ENCODE results near the gene PDE4A. TPM values are rescaled to one million over a fixed set of nuclear protein-coding genes. Genes with fewer than 3 reads are reported as not detected.
"Not testable (repeated sequence)": the region's sequence is repeated elsewhere in the genome, so short reads cannot be mapped to it uniquely, and the experiment has no call there.

PDE4A gene
- total RNA-seq, 2 experiments from 2014 or later, result 3.9 to 4.3 TPM

- H3K27ac Mint-ChIP-seq, result no peak overlapping the region
- POLR2A ChIA-PET, result interaction anchor here (0.5 kb wide), 1 partner anchor 190 kb away, joined by 3 read pairs; no protein-coding TSS in a partner anchor
- ATAC-seq (no peak), DNase-seq (no peak)
- H3K9me3 Mint-ChIP-seq (ENCODE audit: low read depth), result no peaks in the 10 kb centered on the region
- H3K27me3 Mint-ChIP-seq, result peaks cover 5% of the 10 kb centered on the region
- CTCF ChIA-PET, result interaction anchor here (0.6 to 1.2 kb wide), 2 partner anchors 130 to 1956 kb away, joined by 3 read pairs; no protein-coding TSS in a partner anchor
- H3K4me1 Mint-ChIP-seq, result no peaks in the 10 kb centered on the region
- intact Hi-C loops (cut with DNase I, micrococcal nuclease), result no loop called here
- H3K36me3 Mint-ChIP-seq (ENCODE audit: low read depth), result no peaks in the 10 kb centered on the region
- no peak overlapping the region for H3K4me3 Mint-ChIP-seq
These were observed 30.0 kb downstream of the PDE4A start for GRCh38 chr19:10450191-10450852.

- Mint-ChIP-seq H3K4me3 (no peak overlapping the region), H3K4me1 (no peaks in the 10 kb centered on the region), H3K9me3 (ENCODE audit: low read depth) (no peaks in the 10 kb centered on the region), H3K27ac (no peak overlapping the region), H3K27me3 (peaks cover 5% of the 10 kb centered on the region), H3K36me3 (ENCODE audit: low read depth) (no peaks in the 10 kb centered on the region)
- DNase-seq (peak; percentile 40), ATAC-seq (peak; percentile 58)
- ChIA-PET POLR2A (no interaction called here), CTCF (interaction anchor here (0.6 to 1.2 kb wide), 2 partner anchors 130 to 1957 kb away, joined by 3 read pairs; no protein-coding TSS in a partner anchor)
- intact Hi-C loops (cut with DNase I, micrococcal nuclease), result no loop called here
These were observed 30.7 kb downstream of the PDE4A start for GRCh38 chr19:10450853-10451609.

- DNase-seq, result no peak
- no peak for ATAC-seq
- no peaks in the 10 kb centered on the region for H3K4me1 Mint-ChIP-seq
- ChIA-PET POLR2A (no interaction called here), CTCF (no interaction called here)
- H3K36me3 Mint-ChIP-seq (ENCODE audit: low read depth), result no peaks in the 10 kb centered on the region
- H3K4me3 Mint-ChIP-seq, result no peak overlapping the region
- no peaks in the 10 kb centered on the region for H3K9me3 Mint-ChIP-seq (ENCODE audit: low read depth)
- H3K27ac Mint-ChIP-seq, result no peak overlapping the region
- intact Hi-C loops (cut with DNase I, micrococcal nuclease), result no loop called here
- H3K27me3 Mint-ChIP-seq, result peaks cover 5% of the 10 kb centered on the region
These were observed 32.6 kb downstream of the PDE4A start for GRCh38 chr19:10452726-10453618.

GRCh38 chr19:10453852-10454251, 33.5 kb downstream of the PDE4A start:
- H3K4me1 Mint-ChIP-seq, result no peaks in the 10 kb centered on the region
- H3K27ac Mint-ChIP-seq, result no peak overlapping the region
- ATAC-seq, result no peak
- no peaks in the 10 kb centered on the region for H3K9me3 Mint-ChIP-seq (ENCODE audit: low read depth)
- no peak overlapping the region for H3K4me3 Mint-ChIP-seq
- no peaks in the 10 kb centered on the region for H3K36me3 Mint-ChIP-seq (ENCODE audit: low read depth)
- ChIA-PET CTCF (interaction anchor here (0.6 to 0.7 kb wide), 4 partner anchors 13 to 927 kb away, joined by 3 read pairs; no protein-coding TSS in a partner anchor), POLR2A (no interaction called here)
- intact Hi-C loops (cut with DNase I, micrococcal nuclease), result no loop called here
- no peak for DNase-seq
- H3K27me3 Mint-ChIP-seq, result peaks cover 5% of the 10 kb centered on the region

GRCh38 chr19:10454267-10454666, 33.9 kb downstream of the PDE4A start:
- ATAC-seq (no peak), DNase-seq (no peak)
- no peaks in the 10 kb centered on the region for H3K36me3 Mint-ChIP-seq (ENCODE audit: low read depth)
- POLR2A ChIA-PET, result interaction anchor here (0.6 kb wide), 1 partner anchor 9 kb away, joined by 3 read pairs; no protein-coding TSS in a partner anchor
- no peak overlapping the region for H3K4me3 Mint-ChIP-seq
- peaks cover 5% of the 10 kb centered on the region for H3K27me3 Mint-ChIP-seq
- no peaks in the 10 kb centered on the region for H3K9me3 Mint-ChIP-seq (ENCODE audit: low read depth)
- CTCF ChIA-PET, result interaction anchor here (0.6 to 0.7 kb wide), 4 partner anchors 12 to 926 kb away, joined by 3 read pairs; no protein-coding TSS in a partner anchor
- intact Hi-C loops (cut with DNase I, micrococcal nuclease), result no loop called here
- H3K4me1 Mint-ChIP-seq, result no peaks in the 10 kb centered on the region
- no peak overlapping the region for H3K27ac Mint-ChIP-seq

- H3K27me3 Mint-ChIP-seq; H3K9me3 Mint-ChIP-seq (ENCODE audit: low read depth); DNase-seq; ATAC-seq; H3K27ac Mint-ChIP-seq; H3K4me1 Mint-ChIP-seq; H3K36me3 Mint-ChIP-seq (ENCODE audit: low read depth); intact Hi-C loops (cut with DNase I, micrococcal nuclease); H3K4me3 Mint-ChIP-seq: not testable (repeated sequence)
- CTCF ChIA-PET, result interaction anchor here (0.7 kb wide), 1 partner anchor 16 kb away, joined by 4 read pairs; no protein-coding TSS in a partner anchor
- POLR2A ChIA-PET, result interaction anchor here (0.6 to 0.7 kb wide), 2 partner anchors 53 to 98 kb away, joined by 3 read pairs; no protein-coding TSS in a partner anchor
These were observed 38.4 kb downstream of the PDE4A start for GRCh38 chr19:10458733-10459132.

- no peak for ATAC-seq
- POLR2A ChIA-PET, result no interaction called here
- no peak overlapping the region for H3K4me3 Mint-ChIP-seq
- DNase-seq, result no peak
- no peak overlapping the region for H3K27ac Mint-ChIP-seq
- no peaks in the 10 kb centered on the region for H3K36me3 Mint-ChIP-seq (ENCODE audit: low read depth)
- peaks cover 3% of the 10 kb centered on the region for H3K27me3 Mint-ChIP-seq
- CTCF ChIA-PET, result interaction anchor here (1.1 to 1.5 kb wide), 4 partner anchors 12 to 191 kb away, joined by 3 to 6 read pairs (median 4); no protein-coding TSS in a partner anchor
- intact Hi-C loops (cut with DNase I, micrococcal nuclease), result loop anchor here in 1 of 2 experiments (1.0 kb wide), 8 partner anchors 19 to 410 kb away; partner anchors contain the start of genes ATG4D, CDC37 and RAVER1
- no peaks in the 10 kb centered on the region for H3K9me3 Mint-ChIP-seq (ENCODE audit: low read depth)
- peaks cover 9% of the 10 kb centered on the region for H3K4me1 Mint-ChIP-seq
These were observed 40.3 kb downstream of the PDE4A start for GRCh38 chr19:10460714-10461046.

- CTCF ChIA-PET, result interaction anchor here (0.6 to 1.5 kb wide), 6 partner anchors 11 to 192 kb away, joined by 3 to 6 read pairs (median 3); no protein-coding TSS in a partner anchor
- Mint-ChIP-seq H3K27ac (no peak overlapping the region), H3K4me1 (peaks cover 9% of the 10 kb centered on the region), H3K9me3 (ENCODE audit: low read depth) (no peaks in the 10 kb centered on the region), H3K4me3 (peak overlapping the region; percentile 43), H3K27me3 (peaks cover 3% of the 10 kb centered on the region), H3K36me3 (ENCODE audit: low read depth) (no peaks in the 10 kb centered on the region)
- DNase-seq, result peak; percentile 98
- POLR2A ChIA-PET, result no interaction called here
- ATAC-seq, result peak; percentile 98
- intact Hi-C loops (cut with DNase I, micrococcal nuclease), result loop anchor here in 1 of 2 experiments (1.0 kb wide), 8 partner anchors 18 to 409 kb away; partner anchors contain the start of genes ATG4D, CDC37 and RAVER1
These were observed 41.0 kb downstream of the PDE4A start for GRCh38 chr19:10461047-10461949.

- H3K36me3 Mint-ChIP-seq (ENCODE audit: low read depth); H3K27ac Mint-ChIP-seq; intact Hi-C loops (cut with DNase I, micrococcal nuclease): not testable (repeated sequence)
These were observed 41.7 kb downstream of the PDE4A start for GRCh38 chr19:10462042-10462441.

GRCh38 chr19:10462557-10462956, 42.2 kb downstream of the PDE4A start:
- CTCF ChIA-PET, result no interaction called here
- DNase-seq (no peak), ATAC-seq (no peak)
- intact Hi-C loops (cut with DNase I, micrococcal nuclease), result no loop called here
- Mint-ChIP-seq H3K27ac (no peak overlapping the region), H3K9me3 (ENCODE audit: low read depth) (no peaks in the 10 kb centered on the region), H3K27me3 (peaks cover 3% of the 10 kb centered on the region), H3K4me1 (peaks cover 9% of the 10 kb centered on the region), H3K4me3 (no peak overlapping the region), H3K36me3 (ENCODE audit: low read depth) (no peaks in the 10 kb centered on the region)
- POLR2A ChIA-PET, result no interaction called here

More at GRCh38 chr19:10462042-10462441, 41.7 kb downstream of the PDE4A start:
- peak overlapping the region; percentile 43 for H3K4me3 Mint-ChIP-seq
- ATAC-seq; H3K9me3 Mint-ChIP-seq (ENCODE audit: low read depth); DNase-seq; POLR2A ChIA-PET; H3K4me1 Mint-ChIP-seq; H3K27me3 Mint-ChIP-seq: not testable (repeated sequence)
- CTCF ChIA-PET, result interaction anchor here (0.6 to 1.5 kb wide), 5 partner anchors 10 to 193 kb away, joined by 3 to 4 read pairs (median 3); no protein-coding TSS in a partner anchor

All from activated CD4-positive, alpha-beta T cell treated with anti-CD3 and anti-CD28 coated beads for 36 hours (primary cell).